K562 (cell line): ENCODE data around the gene NUP98. TPM values are rescaled to one million over a fixed set of nuclear protein-coding genes. Genes with fewer than 3 reads are reported as not detected.

Source experiments
- FIP1L1 ChIP-seq: fragments of 200-400 bp; formaldehyde crosslinking; IDR thresholded peaks from 2 replicates; pipeline ENCODE4 v1.6.1; 2018; ENCODE audit warnings: mild to moderate bottlenecking, low read depth, low read length; ENCODE audit not compliant: poor library complexity, severe bottlenecking
- GABPA ChIP-seq: fragments of 200-800 bp; sonication (Bioruptor generic); conservative IDR thresholded peaks from 2 replicates; pipeline ENCODE4 v1.6.1; 2016; ENCODE audit warnings: low read depth, missing genetic modification characterization, missing compliant biosample characterization
- GABPB1 ChIP-seq: sonication (generic); formaldehyde crosslinking; IDR thresholded peaks from 2 replicates; pipeline ENCODE4 v1.8.0; 2022; ENCODE audit warnings: mild to moderate bottlenecking, missing genetic modification reagents
- GTF2F1 ChIP-seq: IDR thresholded peaks from 2 replicates; pipeline ENCODE4 v1.6.1; 2011; ENCODE audit warnings: low read depth, low read length, improper control_type of control experiment
- IRF2 ChIP-seq: sonication (generic); formaldehyde crosslinking; IDR thresholded peaks from 2 replicates; pipeline ENCODE4 v1.8.1; 2022; ENCODE audit warnings: mild to moderate bottlenecking, missing genetic modification reagents
- KHSRP ChIP-seq: fragments of 450-650 bp; IDR thresholded peaks from 2 replicates; pipeline ENCODE4 v1.6.1; 2017
- MYBL2 ChIP-seq, 2 experiments: fragments of 450-650 bp in 1 of 2; sonication (generic) in 1 of 2; formaldehyde crosslinking in 1 of 2; IDR thresholded peaks; 2 replicates each; pipeline versions ENCODE4 v1.6.1 to v1.8.1; 2017 to 2022; ENCODE audit warnings: borderline replicate concordance in 1 of 2, inconsistent platforms in 1 of 2, low read depth in 1 of 2, mild to moderate bottlenecking in 1 of 2, missing genetic modification reagents in 1 of 2, moderate library complexity in 1 of 2
- NFATC3 ChIP-seq: fragments of 450-650 bp; IDR thresholded peaks from 2 replicates; pipeline ENCODE4 v1.6.1; 2017; ENCODE audit warnings: mild to moderate bottlenecking
- NFE2 ChIP-seq: IDR thresholded peaks from 2 replicates; pipeline ENCODE4 v1.6.1; 2014; ENCODE audit warnings: antibody characterized with exemption, low read depth
- NFXL1 ChIP-seq: fragments of 450-650 bp; formaldehyde crosslinking; IDR thresholded peaks from 2 replicates; pipeline ENCODE4 v1.4.0; 2021; ENCODE audit warnings: mild to moderate bottlenecking
- NR2C2 ChIP-seq, 2 experiments: fragments of 200-800 bp in 1 of 2; sonication (Bioruptor generic) in 1 of 2; sonication (generic) in 1 of 2; formaldehyde crosslinking in 1 of 2; IDR thresholded peaks; 2 replicates each; pipeline versions ENCODE4 v1.6.1 to v1.8.0; 2016 to 2022; ENCODE audit warnings: mild to moderate bottlenecking in 1 of 2, missing compliant biosample characterization in 1 of 2, missing genetic modification characterization in 1 of 2, missing genetic modification reagents in 1 of 2
- PRDM10 ChIP-seq: fragments of 450-650 bp; IDR thresholded peaks from 2 replicates; pipeline ENCODE4 v1.6.1; 2018; ENCODE audit not compliant: partially characterized antibody
- RBBP5 ChIP-seq: fragments of 200-600 bp; sonication (generic); IDR thresholded peaks from 2 replicates; pipeline ENCODE4 v1.6.1; 2012; ENCODE audit warnings: borderline replicate concordance, mild to moderate bottlenecking, low read length, control low read depth, inconsistent platforms; ENCODE audit not compliant: insufficient read depth, poor library complexity, severe bottlenecking
- RBM22 ChIP-seq: fragments of 200-400 bp; formaldehyde crosslinking; IDR thresholded peaks from 2 replicates; pipeline ENCODE4 v1.6.1; 2018; ENCODE audit warnings: low read length, low read depth; ENCODE audit not compliant: poor library complexity, severe bottlenecking
- SREBF1 ChIP-seq: fragments of 150-350 bp; IDR thresholded peaks from 2 replicates; pipeline ENCODE4 v1.6.1; 2014; ENCODE audit warnings: antibody characterized with exemption, low read depth, low read length, borderline replicate concordance
- XRCC5 ChIP-seq: fragments of 200-400 bp; formaldehyde crosslinking; IDR thresholded peaks from 2 replicates; pipeline ENCODE4 v1.6.1; 2017; ENCODE audit warnings: low read depth, mild to moderate bottlenecking, low read length
- ZBTB11 ChIP-seq, 3 experiments: fragments of 200-800 bp in 1 of 3; fragments of 250-450 bp in 1 of 3; fragments of 450-650 bp in 1 of 3; sonication (Bioruptor Pico) in 1 of 3; sonication (Bioruptor generic) in 1 of 3; formaldehyde crosslinking in 1 of 3; IDR thresholded peaks; 2 replicates each; pipeline versions ENCODE4 v1.6.1 to v1.8.0; 2016 to 2022; ENCODE audit warnings: mild to moderate bottlenecking in 2 of 3, missing genetic modification characterization in 2 of 3, missing compliant biosample characterization in 1 of 3, moderate library complexity in 1 of 3
- ZC3H8 ChIP-seq: fragments of 450-650 bp; IDR thresholded peaks from 2 replicates; pipeline ENCODE4 v1.6.1; 2017
- ZNF165 ChIP-seq: fragments of 250-450 bp; sonication (Bioruptor Pico); IDR thresholded peaks from 2 replicates; pipeline ENCODE4 v1.4.0; 2020; ENCODE audit warnings: borderline replicate concordance
- ZNF551 ChIP-seq: fragments of 250-450 bp; sonication (Bioruptor Pico); IDR thresholded peaks from 2 replicates; pipeline ENCODE4 v1.5.0; 2021; ENCODE audit warnings: mild to moderate bottlenecking, moderate library complexity
- polyA plus RNA-seq, 8 experiments: library from polyadenylated mRNA; depleted of rRNA in 4 of 8; stranded (reverse) in 5 of 8; unstranded in 3 of 8; fragments of >200 nt; fragmentation: Nextera tagmentation in 2 of 8; fragmentation: Illumina TruSeq in 1 of 8; extraction: Ambion mirVana in 2 of 8; extraction: Trizol in 1 of 8; gene quantifications; 2 replicates each; pipeline versions ENCODE4 v1.2.1 to v1.2.3, GENCODE V29; 2011 to 2014; ENCODE audit warnings: inconsistent platforms in 1 of 8, missing spikeins in 1 of 8
- total RNA-seq, 7 experiments: library from RNA; depleted of rRNA in 6 of 7; stranded (reverse); fragments of >200 nt in 6 of 7; fragmentation: Illumina TruSeq in 2 of 7; extraction: Trizol in 2 of 7; gene quantifications; 2 replicates each; pipeline versions ENCODE4 v1.2.1 to v1.2.3, GENCODE V29; 2011 to 2021; ENCODE audit warnings: low replicate concordance in 1 of 7

Gene NUP98
- total and polyA plus RNA-seq, 9 of the 15 experiments (the other 6 are each of a cell fraction or from before 2014, with no cell fraction given) = 45.1 to 196 (median 130) TPM

- TF ChIP-seq ZNF551 (CRISPR knock-in tag) = no peak
- no peak for TF ChIP-seq GTF2F1
- TF ChIP-seq GABPA (tag) = peak; percentile 83
- no peak for TF ChIP-seq IRF2 (CRISPR knock-in tag)
- no peak for TF ChIP-seq SREBF1
- peak; percentile 63; the same call in 1 of the 2 replicates for TF ChIP-seq GABPB1
- TF ChIP-seq ZNF165 = no peak
- no peak for TF ChIP-seq NFXL1 (CRISPR knock-in tag)
- TF ChIP-seq NR2C2 (CRISPR knock-in tag; IDR thresholded peaks at IDR 0.05) = no peak
- peak; percentile 53 for TF ChIP-seq NR2C2 (tag; IDR thresholded peaks at IDR 0.05)
- no peak for TF ChIP-seq MYBL2 (IDR thresholded peaks at IDR 0.05; ENCODE audit: low read depth)
- TF ChIP-seq MYBL2 (CRISPR knock-in tag; IDR thresholded peaks at IDR 0.05; ENCODE audit: borderline replicate concordance) = no peak
- no peak for TF ChIP-seq KHSRP
- TF ChIP-seq PRDM10 = peak; percentile 22
- TF ChIP-seq ZC3H8 = no peak
- no peak for TF ChIP-seq NFATC3
- no peak for TF ChIP-seq RBM22
- TF ChIP-seq FIP1L1 = no peak
- TF ChIP-seq XRCC5 = no peak
- peak; percentile 34; the same call in 1 of the 2 replicates for TF ChIP-seq NFE2
- TF ChIP-seq RBBP5 = no peak
- peak in 1 of 3 experiments; percentile 69; a peak in 2 of 6 replicates for TF ChIP-seq ZBTB11 (CRISPR knock-in tag; IDR thresholded peaks at IDR 0.05)
Measured at GRCh38 chr11:3831378-3832239, 34.3 kb upstream of the NUP98 start (continued).
